Measurements from ENCODE around the gene PEX7. TPM values are rescaled to one million over a fixed set of nuclear protein-coding genes. Genes with fewer than 3 reads are reported as not detected.

PEX7 gene
- total RNA-seq, 2 donors from 2014 or later = 11.3 to 12.7 TPM

DNA sequence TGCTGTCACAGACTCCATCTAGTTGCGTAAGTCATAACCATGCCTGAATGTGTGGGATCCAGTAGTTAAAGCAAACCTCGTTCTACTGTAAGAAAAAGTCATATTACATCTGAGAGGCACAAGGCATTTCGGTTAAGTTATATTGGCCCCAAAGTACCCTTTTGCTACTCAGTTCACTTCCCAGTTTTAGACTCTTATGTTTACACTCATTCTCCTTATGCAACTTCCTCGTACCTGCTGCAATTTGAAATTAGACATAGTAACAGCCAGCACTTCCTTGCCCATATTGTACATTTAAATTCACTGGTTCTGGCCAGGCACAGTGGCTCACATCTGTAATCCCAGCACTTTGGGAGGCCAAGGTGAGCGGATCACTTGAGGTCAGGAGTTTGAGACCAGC is 37.0 kb downstream of the PEX7 start:
- Histone ChIP-seq H3K27ac (no peak overlapping the region), H3K4me1 (no peaks in the 10 kb centered on the region), H3K27me3 (no peaks in the 10 kb centered on the region), H3K4me3 (no peak overlapping the region), H3K36me3 (no peaks in the 10 kb centered on the region), H3K9ac (ENCODE audit: low read depth in 2 of 2, low read length in 2 of 2) (no peak overlapping the region), H3K9me3 (no peaks in the 10 kb centered on the region)
- no peak for DNase-seq
- intact Hi-C loops (cut with DNase I) = no loop called here
- TF ChIP-seq, protein P1, sequence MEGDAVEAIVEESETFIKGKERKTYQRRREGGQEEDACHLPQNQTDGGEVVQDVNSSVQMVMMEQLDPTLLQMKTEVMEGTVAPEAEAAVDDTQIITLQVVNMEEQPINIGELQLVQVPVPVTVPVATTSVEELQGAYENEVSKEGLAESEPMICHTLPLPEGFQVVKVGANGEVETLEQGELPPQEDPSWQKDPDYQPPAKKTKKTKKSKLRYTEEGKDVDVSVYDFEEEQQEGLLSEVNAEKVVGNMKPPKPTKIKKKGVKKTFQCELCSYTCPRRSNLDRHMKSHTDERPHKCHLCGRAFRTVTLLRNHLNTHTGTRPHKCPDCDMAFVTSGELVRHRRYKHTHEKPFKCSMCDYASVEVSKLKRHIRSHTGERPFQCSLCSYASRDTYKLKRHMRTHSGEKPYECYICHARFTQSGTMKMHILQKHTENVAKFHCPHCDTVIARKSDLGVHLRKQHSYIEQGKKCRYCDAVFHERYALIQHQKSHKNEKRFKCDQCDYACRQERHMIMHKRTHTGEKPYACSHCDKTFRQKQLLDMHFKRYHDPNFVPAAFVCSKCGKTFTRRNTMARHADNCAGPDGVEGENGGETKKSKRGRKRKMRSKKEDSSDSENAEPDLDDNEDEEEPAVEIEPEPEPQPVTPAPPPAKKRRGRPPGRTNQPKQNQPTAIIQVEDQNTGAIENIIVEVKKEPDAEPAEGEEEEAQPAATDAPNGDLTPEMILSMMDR (IDR thresholded peaks at IDR 0.05) = no peak

DNA sequence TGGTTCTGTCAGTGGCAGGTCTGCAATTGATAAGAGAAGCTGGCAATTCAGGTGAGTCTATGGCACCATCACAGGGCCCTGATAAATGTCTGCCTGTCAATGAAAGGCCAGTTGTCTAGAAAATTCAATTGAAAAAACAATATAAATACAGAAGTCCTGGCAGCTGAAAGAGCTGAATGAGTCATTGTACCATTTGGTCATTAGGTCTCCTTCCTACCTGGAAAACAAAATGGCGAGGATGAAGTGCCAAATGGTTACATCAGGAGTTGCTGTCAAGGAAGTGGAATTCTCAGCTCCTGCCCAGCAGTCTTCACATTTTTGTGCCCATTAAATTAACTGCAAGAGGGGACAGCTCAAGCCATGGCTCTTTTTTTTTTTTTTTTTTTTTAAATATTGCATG is 37.7 kb downstream of the PEX7 start:
- intact Hi-C loops (cut with DNase I) = no loop called here
- Histone ChIP-seq H3K27ac (no peak overlapping the region), H3K4me1 (no peaks in the 10 kb centered on the region), H3K9me3 (no peaks in the 10 kb centered on the region), H3K36me3 (no peaks in the 10 kb centered on the region), H3K4me3 (no peak overlapping the region), H3K9ac (ENCODE audit: low read depth in 2 of 2, low read length in 2 of 2) (no peak overlapping the region), H3K27me3 (no peaks in the 10 kb centered on the region)
- DNase-seq = no peak
- TF ChIP-seq, protein P1 (IDR thresholded peaks at IDR 0.05) = no peak

DNA sequence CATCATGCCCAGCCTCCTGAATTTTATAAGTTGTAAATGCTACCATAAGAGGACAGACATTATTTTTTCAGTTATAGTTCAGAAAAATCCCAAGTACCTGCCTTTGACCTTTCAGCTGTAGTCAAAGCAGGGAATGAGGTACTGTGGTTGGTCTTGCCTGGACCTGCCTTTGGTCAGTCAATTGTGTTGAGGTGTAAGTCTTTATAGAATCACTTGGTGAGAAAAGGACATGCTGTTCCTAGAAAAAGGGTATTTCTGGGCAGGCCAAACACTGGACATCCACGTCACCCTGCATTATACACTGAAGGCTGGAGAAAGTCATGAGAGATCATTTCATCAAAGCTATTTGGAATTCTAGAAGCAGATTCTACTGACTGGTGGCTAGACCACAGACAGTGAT is 40.3 kb downstream of the PEX7 start:
- no peaks in the 10 kb centered on the region for H3K9me3 ChIP-seq
- H3K4me3 ChIP-seq = no peak overlapping the region
- intact Hi-C loops (cut with DNase I) = no loop called here
- TF ChIP-seq, protein P1 (IDR thresholded peaks at IDR 0.05) = no peak
- no peak overlapping the region for H3K9ac ChIP-seq (ENCODE audit: low read depth in 2 of 2, low read length in 2 of 2)
- H3K4me1 ChIP-seq = no peaks in the 10 kb centered on the region
- H3K27me3 ChIP-seq = no peaks in the 10 kb centered on the region
- H3K36me3 ChIP-seq = no peaks in the 10 kb centered on the region
- DNase-seq = no peak
- H3K27ac ChIP-seq = no peak overlapping the region

GRCh38 chr6:136863752-136864151 is 41.4 kb downstream of the PEX7 start:
- DNase-seq = no peak
- H3K27ac ChIP-seq = no peak overlapping the region
- no peak overlapping the region for H3K9ac ChIP-seq (ENCODE audit: low read depth in 2 of 2, low read length in 2 of 2)
- no peaks in the 10 kb centered on the region for H3K36me3 ChIP-seq
- H3K9me3 ChIP-seq = no peaks in the 10 kb centered on the region
- no peak overlapping the region for H3K4me3 ChIP-seq
- TF ChIP-seq, protein P1 (IDR thresholded peaks at IDR 0.05) = no peak
- no peaks in the 10 kb centered on the region for H3K4me1 ChIP-seq
- intact Hi-C loops (cut with DNase I) = no loop called here
- H3K27me3 ChIP-seq = no peaks in the 10 kb centered on the region

- no peaks in the 10 kb centered on the region for H3K4me1 ChIP-seq
- H3K36me3 ChIP-seq = no peaks in the 10 kb centered on the region
- no peak overlapping the region for H3K4me3 ChIP-seq
- no peaks in the 10 kb centered on the region for H3K9me3 ChIP-seq
- H3K27me3 ChIP-seq = no peaks in the 10 kb centered on the region
- intact Hi-C loops (cut with DNase I) = no loop called here
- no peak overlapping the region for H3K9ac ChIP-seq (ENCODE audit: low read depth in 2 of 2, low read length in 2 of 2)
- H3K27ac ChIP-seq = no peak overlapping the region
- TF ChIP-seq, protein P1 (IDR thresholded peaks at IDR 0.05) = no peak
- DNase-seq = no peak
Measured at GRCh38 chr6:136864676-136865075, 42.3 kb downstream of the PEX7 start.

Data from colonic mucosa (tissue), 4 donors.